Neural cell (in vitro differentiated cells): Measurements from ENCODE around the gene MAPK1IP1L. TPM values are rescaled to one million over a fixed set of nuclear protein-coding genes. Genes with fewer than 3 reads are reported as not detected.

Experiments used
- H2AFZ ChIP-seq: fragments of 200-600, 300-800 bp; sonication (generic), shearing (Covaris generic); 2 replicates; pipeline ENCODE4 v1.6.0; 2014; ENCODE audit warnings: low read depth, mild to moderate bottlenecking, antibody characterized with exemption, low read length, moderate library complexity
- H3F3A ChIP-seq: fragments of 200-600 bp; shearing (Covaris generic); 2 replicates; pipeline ENCODE4 v1.6.1; 2016; ENCODE audit warnings: mild to moderate bottlenecking, moderate library complexity, mixed read lengths, antibody characterized with exemption, low read length; ENCODE audit not compliant: insufficient read depth, poor library complexity, severe bottlenecking
- H3K27ac ChIP-seq: fragments of 200-600, 300-800 bp; sonication (generic), shearing (Covaris generic); 2 replicates; pipeline ENCODE4 v1.5.1; 2014; ENCODE audit warnings: mild to moderate bottlenecking, low read length, moderate library complexity
- H3K27me3 ChIP-seq: fragments of 300-800, 200-600 bp; sonication (generic), shearing (Covaris generic); 2 replicates; pipeline ENCODE4 v1.6.0; 2014; ENCODE audit warnings: mild to moderate bottlenecking, low read depth, low read length, moderate library complexity; ENCODE audit not compliant: insufficient read depth
- H3K36me3 ChIP-seq: fragments of 300-800, 200-600 bp; sonication (generic), shearing (Covaris generic); 2 replicates; pipeline ENCODE4 v1.5.1; 2014; ENCODE audit warnings: mild to moderate bottlenecking, antibody characterized with exemption, low read length, moderate library complexity; ENCODE audit not compliant: insufficient read depth
- H3K4me2 ChIP-seq: fragments of 300-800, 200-600 bp; sonication (generic), shearing (Covaris generic); 2 replicates; pipeline ENCODE4 v1.6.0; 2014; ENCODE audit warnings: mild to moderate bottlenecking, low read length
- H3K4me3 ChIP-seq: fragments of 300-800, 200-600 bp; sonication (generic), shearing (Covaris generic); 2 replicates; pipeline ENCODE4 v1.5.1; 2014; ENCODE audit warnings: mild to moderate bottlenecking, low read length, moderate library complexity
- H3K79me2 ChIP-seq: fragments of 200-600 bp; shearing (Covaris generic); replicated peaks from 2 replicates; pipeline ENCODE4 v1.6.0; 2014; ENCODE audit warnings: mild to moderate bottlenecking, low read length, moderate library complexity; ENCODE audit not compliant: insufficient read depth
- H3K9ac ChIP-seq: fragments of 300-800, 200-600 bp; sonication (generic), shearing (Covaris generic); 2 replicates; pipeline ENCODE4 v1.6.1; 2016; ENCODE audit warnings: mild to moderate bottlenecking, low read length, mixed read lengths
- H3K9me2 ChIP-seq: fragments of 200-600 bp; shearing (Covaris generic); 2 replicates; pipeline ENCODE4 v1.6.1; 2016; ENCODE audit warnings: mild to moderate bottlenecking, low read length, mixed read lengths; ENCODE audit not compliant: insufficient read depth
- H3K9me3 ChIP-seq: fragments of 200-600, 300-800 bp; sonication (generic), shearing (Covaris generic); 2 replicates; pipeline ENCODE4 v1.6.1; 2016; ENCODE audit warnings: mild to moderate bottlenecking, mixed run types, low read length, moderate library complexity, mixed read lengths
- H4K20me1 ChIP-seq: fragments of 200-600 bp; shearing (Covaris generic); 2 replicates; pipeline ENCODE4 v1.6.1; 2016; ENCODE audit warnings: mild to moderate bottlenecking, mixed run types; ENCODE audit not compliant: insufficient read depth
- EP300 ChIP-seq: fragments of 450-650 bp; conservative IDR thresholded peaks from 2 replicates; pipeline ENCODE4 v1.6.1; 2014; ENCODE audit warnings: antibody characterized with exemption, mild to moderate bottlenecking, moderate library complexity; ENCODE audit not compliant: poor library complexity, severe bottlenecking
- EZH2 ChIP-seq: fragments of 200-600, 300-800 bp; shearing (Covaris generic), sonication (generic); IDR thresholded peaks from 2 replicates; pipeline ENCODE4 v1.6.1; 2014; ENCODE audit warnings: antibody characterized with exemption, low read length, borderline replicate concordance, mild to moderate bottlenecking; ENCODE audit not compliant: insufficient read depth, poor library complexity, severe bottlenecking
- MXI1 ChIP-seq: fragments of 450-650 bp; conservative IDR thresholded peaks from 2 replicates; pipeline ENCODE4 v1.6.1; 2014; ENCODE audit warnings: antibody characterized with exemption, mild to moderate bottlenecking; ENCODE audit not compliant: poor library complexity, severe bottlenecking
- POLR2AphosphoS5 ChIP-seq: IDR thresholded peaks from 2 replicates; pipeline ENCODE4 v1.6.1; 2012
- RAD21 ChIP-seq: fragments of 450-650 bp; conservative IDR thresholded peaks from 2 replicates; pipeline ENCODE4 v1.6.1; 2014; ENCODE audit warnings: antibody characterized with exemption, mild to moderate bottlenecking, moderate library complexity
- SMC3 ChIP-seq: fragments of 450-650 bp; conservative IDR thresholded peaks from 2 replicates; pipeline ENCODE4 v1.6.1; 2014; ENCODE audit warnings: antibody characterized with exemption, mild to moderate bottlenecking, moderate library complexity; ENCODE audit not compliant: poor library complexity
- TAF1 ChIP-seq: IDR thresholded peaks from 2 replicates; pipeline ENCODE4 v1.6.1; 2012; ENCODE audit warnings: low read depth
- polyA plus RNA-seq: library from polyadenylated mRNA; depleted of rRNA; stranded (reverse); fragments of >200 nt; gene quantifications from 2 replicates; pipeline ENCODE4 v1.2.3, GENCODE V29; 2014
- TF ChIP-seq, protein P1 (sequence below): fragments of 450-650 bp; IDR thresholded peaks from 2 replicates; pipeline ENCODE4 v1.5.1; 2014; ENCODE audit warnings: antibody characterized with exemption, mild to moderate bottlenecking, moderate library complexity; ENCODE audit not compliant: poor library complexity, severe bottlenecking
- TF ChIP-seq, protein P2 (sequence below): IDR thresholded peaks from 2 replicates; pipeline ENCODE4 v1.6.1; 2012; ENCODE audit warnings: borderline replicate concordance

MAPK1IP1L gene
- polyA plus RNA-seq, 1 donor from 2014 or later: 35.4 TPM

DNA sequence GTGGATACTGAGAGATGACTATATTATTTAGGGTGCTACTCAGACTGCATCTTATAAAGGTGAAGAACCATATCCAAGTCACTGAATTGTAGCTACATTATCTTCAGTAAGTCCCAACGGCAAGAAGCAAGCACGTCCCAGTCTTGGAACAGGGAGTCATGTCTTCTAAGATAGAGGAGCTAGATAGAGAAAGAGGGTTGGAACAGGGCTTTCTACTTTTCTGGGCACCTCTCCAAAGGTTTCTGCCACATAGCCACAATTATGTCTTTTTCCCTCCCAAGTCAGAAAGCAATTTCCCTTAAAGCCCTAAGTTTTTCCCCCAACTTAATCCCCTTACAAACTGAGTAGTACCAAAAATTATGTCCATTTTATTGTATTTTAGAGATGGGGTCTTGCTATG, 22.4 kb downstream of the MAPK1IP1L start:
- no peak overlapping the region for H3K27ac ChIP-seq
- H3K9me3 ChIP-seq: no peaks in the 10 kb centered on the region
- no peak overlapping the region for H3K4me2 ChIP-seq
- H3K9ac ChIP-seq: no peak overlapping the region
- no peak for TF ChIP-seq RAD21
- TF ChIP-seq, protein P1, sequence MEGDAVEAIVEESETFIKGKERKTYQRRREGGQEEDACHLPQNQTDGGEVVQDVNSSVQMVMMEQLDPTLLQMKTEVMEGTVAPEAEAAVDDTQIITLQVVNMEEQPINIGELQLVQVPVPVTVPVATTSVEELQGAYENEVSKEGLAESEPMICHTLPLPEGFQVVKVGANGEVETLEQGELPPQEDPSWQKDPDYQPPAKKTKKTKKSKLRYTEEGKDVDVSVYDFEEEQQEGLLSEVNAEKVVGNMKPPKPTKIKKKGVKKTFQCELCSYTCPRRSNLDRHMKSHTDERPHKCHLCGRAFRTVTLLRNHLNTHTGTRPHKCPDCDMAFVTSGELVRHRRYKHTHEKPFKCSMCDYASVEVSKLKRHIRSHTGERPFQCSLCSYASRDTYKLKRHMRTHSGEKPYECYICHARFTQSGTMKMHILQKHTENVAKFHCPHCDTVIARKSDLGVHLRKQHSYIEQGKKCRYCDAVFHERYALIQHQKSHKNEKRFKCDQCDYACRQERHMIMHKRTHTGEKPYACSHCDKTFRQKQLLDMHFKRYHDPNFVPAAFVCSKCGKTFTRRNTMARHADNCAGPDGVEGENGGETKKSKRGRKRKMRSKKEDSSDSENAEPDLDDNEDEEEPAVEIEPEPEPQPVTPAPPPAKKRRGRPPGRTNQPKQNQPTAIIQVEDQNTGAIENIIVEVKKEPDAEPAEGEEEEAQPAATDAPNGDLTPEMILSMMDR: no peak
- TF ChIP-seq TAF1: no peak
- no peak for TF ChIP-seq POLR2AphosphoS5
- TF ChIP-seq EP300: no peak
- TF ChIP-seq EZH2: no peak
- no peak for TF ChIP-seq SMC3
- H3K9me2 ChIP-seq: no peaks in the 10 kb centered on the region
- H3K79me2 ChIP-seq: no peaks in the 10 kb centered on the region
- no peaks in the 10 kb centered on the region for H3K36me3 ChIP-seq
- no peaks in the 10 kb centered on the region for H3F3A ChIP-seq
- no peaks in the 10 kb centered on the region for H3K27me3 ChIP-seq
- H3K4me3 ChIP-seq: no peak overlapping the region
- no peak overlapping the region for H2AFZ ChIP-seq
- H4K20me1 ChIP-seq: no peaks in the 10 kb centered on the region

DNA sequence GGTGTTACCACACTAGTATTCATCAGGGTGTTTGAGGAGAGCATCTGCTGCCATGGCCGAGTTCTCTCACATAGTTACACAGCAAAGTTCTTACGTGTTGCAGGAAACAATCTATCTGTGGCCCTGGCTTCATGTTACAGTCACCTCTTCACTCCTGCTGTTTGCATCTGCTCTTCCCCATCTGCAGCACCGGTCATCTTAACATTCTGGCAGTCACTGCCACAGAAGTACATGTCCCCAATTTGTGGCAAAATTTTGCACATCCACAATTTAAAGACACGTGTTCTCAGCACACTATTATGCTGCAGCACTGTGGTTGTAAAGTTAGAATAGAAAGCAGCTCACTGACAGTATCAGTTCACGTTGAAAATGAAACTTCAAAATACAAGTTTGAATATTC, 23.2 kb downstream of the MAPK1IP1L start:
- Histone ChIP-seq H2AFZ (no peak overlapping the region), H3K27ac (no peak overlapping the region), H3K9ac (no peak overlapping the region), H3K9me3 (no peaks in the 10 kb centered on the region), H3K4me2 (no peak overlapping the region), H3K79me2 (no peaks in the 10 kb centered on the region), H3K36me3 (no peaks in the 10 kb centered on the region), H3K4me3 (no peak overlapping the region), H3F3A (no peaks in the 10 kb centered on the region), H4K20me1 (no peaks in the 10 kb centered on the region), H3K9me2 (no peaks in the 10 kb centered on the region), H3K27me3 (no peaks in the 10 kb centered on the region)
- TF ChIP-seq RAD21: no peak
- no peak for TF ChIP-seq EZH2
- TF ChIP-seq POLR2AphosphoS5: no peak
- no peak for TF ChIP-seq TAF1
- TF ChIP-seq, protein P2, sequence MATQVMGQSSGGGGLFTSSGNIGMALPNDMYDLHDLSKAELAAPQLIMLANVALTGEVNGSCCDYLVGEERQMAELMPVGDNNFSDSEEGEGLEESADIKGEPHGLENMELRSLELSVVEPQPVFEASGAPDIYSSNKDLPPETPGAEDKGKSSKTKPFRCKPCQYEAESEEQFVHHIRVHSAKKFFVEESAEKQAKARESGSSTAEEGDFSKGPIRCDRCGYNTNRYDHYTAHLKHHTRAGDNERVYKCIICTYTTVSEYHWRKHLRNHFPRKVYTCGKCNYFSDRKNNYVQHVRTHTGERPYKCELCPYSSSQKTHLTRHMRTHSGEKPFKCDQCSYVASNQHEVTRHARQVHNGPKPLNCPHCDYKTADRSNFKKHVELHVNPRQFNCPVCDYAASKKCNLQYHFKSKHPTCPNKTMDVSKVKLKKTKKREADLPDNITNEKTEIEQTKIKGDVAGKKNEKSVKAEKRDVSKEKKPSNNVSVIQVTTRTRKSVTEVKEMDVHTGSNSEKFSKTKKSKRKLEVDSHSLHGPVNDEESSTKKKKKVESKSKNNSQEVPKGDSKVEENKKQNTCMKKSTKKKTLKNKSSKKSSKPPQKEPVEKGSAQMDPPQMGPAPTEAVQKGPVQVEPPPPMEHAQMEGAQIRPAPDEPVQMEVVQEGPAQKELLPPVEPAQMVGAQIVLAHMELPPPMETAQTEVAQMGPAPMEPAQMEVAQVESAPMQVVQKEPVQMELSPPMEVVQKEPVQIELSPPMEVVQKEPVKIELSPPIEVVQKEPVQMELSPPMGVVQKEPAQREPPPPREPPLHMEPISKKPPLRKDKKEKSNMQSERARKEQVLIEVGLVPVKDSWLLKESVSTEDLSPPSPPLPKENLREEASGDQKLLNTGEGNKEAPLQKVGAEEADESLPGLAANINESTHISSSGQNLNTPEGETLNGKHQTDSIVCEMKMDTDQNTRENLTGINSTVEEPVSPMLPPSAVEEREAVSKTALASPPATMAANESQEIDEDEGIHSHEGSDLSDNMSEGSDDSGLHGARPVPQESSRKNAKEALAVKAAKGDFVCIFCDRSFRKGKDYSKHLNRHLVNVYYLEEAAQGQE: no peak
- TF ChIP-seq, protein P1: no peak
- TF ChIP-seq MXI1: no peak
- TF ChIP-seq EP300: no peak
- TF ChIP-seq SMC3: no peak
